Transverse colon (tissue), 4 donors: ENCODE data around the gene VPS13D.

Experiments
- CTCF ChIP-seq, 5 experiments: fragments of 200-600 bp in 3 of 5; fragments of 450-650 bp in 2 of 5; sonication (generic) in 3 of 5; IDR thresholded peaks; 1 replicate in 2 of 5; 2 replicates in 3 of 5; pipeline ENCODE4 v1.5.1; 2016 to 2017; ENCODE audit warnings: antibody characterized with exemption in 5 of 5, inconsistent platforms in 3 of 5, mild to moderate bottlenecking in 2 of 5, moderate library complexity in 1 of 5
- EP300 ChIP-seq: sonication (generic); formaldehyde crosslinking; IDR thresholded peaks from one replicate; pipeline ENCODE4 v1.6.1; 2017; ENCODE audit warnings: antibody characterized with exemption, low read depth
- POLR2A ChIP-seq: fragments of 450-650 bp; IDR thresholded peaks from one replicate; pipeline ENCODE4 v1.6.1; 2016; ENCODE audit warnings: antibody characterized with exemption, mild to moderate bottlenecking, moderate library complexity
- POLR2AphosphoS5 ChIP-seq, 3 donors: sonication (generic); formaldehyde crosslinking; IDR thresholded peaks; one replicate each; pipeline ENCODE4 v1.6.1; 2016; ENCODE audit warnings: antibody characterized with exemption in 3 of 3

GRCh38 chr1:12376236-12377045 is 146.6 kb downstream of the VPS13D start:
- TF ChIP-seq EP300 (no peak), CTCF (IDR thresholded peaks at IDR 0.05) (no peak), POLR2A (no peak), POLR2AphosphoS5 (IDR thresholded peaks at IDR 0.05) (no peak)
